ENCODE data around the gene LRP2. TPM values are rescaled to one million over a fixed set of nuclear protein-coding genes. Genes with fewer than 3 reads are reported as not detected.

The LRP2 gene
- polyA plus RNA-seq, 2 of the 4 experiments (the other 2 are of a cell fraction): 0.04 TPM; not detected in 1

DNA sequence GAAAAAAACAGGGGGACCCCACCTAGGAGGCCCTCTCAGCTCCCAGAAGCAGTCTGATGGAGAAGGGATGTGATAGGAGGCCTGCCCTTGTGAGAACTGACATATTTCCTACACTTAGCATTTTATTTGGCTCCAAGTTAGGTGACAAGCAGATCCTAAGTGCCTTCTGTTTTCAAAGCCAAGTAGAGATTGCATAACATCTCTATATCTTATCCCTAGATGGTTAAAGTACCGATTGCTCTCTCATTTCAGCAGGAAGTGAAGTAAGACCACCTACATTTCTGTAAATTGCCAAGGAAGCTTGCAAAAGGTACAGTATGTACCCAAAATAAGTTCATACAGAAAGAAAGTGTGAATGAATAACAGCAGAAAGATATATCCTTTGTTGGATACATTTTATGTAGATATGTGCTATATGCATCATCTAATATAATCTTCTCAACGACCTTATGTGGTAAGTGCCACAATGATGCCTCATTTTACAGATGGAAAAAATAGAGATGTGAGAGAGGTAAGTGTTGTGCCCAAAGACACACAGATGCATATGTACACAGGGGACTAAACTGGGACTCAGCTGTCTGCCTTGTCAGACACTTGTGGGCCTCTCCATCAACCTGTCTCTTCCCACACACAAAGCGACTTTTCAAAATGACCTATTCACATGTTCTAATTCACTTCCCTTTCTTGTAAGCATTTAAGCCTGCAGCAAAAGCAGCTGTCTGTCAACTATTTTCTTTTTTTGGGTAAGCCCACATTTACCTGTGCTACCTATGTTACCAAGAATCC, 254.0 kb downstream of the LRP2 start:
- 22% methylated on average over 3 of the region's 3 CpGs for WGBS (ENCODE audit: missing lambda C conversion rate)
- H3K27ac ChIP-seq: no peak overlapping the region
- DNase-seq (ENCODE audit: low read depth in 1 of 2, low spot score in 1 of 2): no peak
- FAIRE-seq: no peak
- TF ChIP-seq, protein P1, sequence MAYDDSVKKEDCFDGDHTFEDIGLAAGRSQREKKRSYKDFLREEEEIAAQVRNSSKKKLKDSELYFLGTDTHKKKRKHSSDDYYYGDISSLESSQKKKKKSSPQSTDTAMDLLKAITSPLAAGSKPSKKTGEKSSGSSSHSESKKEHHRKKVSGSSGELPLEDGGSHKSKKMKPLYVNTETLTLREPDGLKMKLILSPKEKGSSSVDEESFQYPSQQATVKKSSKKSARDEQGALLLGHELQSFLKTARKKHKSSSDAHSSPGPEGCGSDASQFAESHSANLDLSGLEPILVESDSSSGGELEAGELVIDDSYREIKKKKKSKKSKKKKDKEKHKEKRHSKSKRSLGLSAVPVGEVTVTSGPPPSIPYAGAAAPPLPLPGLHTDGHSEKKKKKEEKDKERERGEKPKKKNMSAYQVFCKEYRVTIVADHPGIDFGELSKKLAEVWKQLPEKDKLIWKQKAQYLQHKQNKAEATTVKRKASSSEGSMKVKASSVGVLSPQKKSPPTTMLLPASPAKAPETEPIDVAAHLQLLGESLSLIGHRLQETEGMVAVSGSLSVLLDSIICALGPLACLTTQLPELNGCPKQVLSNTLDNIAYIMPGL (CRISPR knock-in tag; IDR thresholded peaks at IDR 0.05; ENCODE audit: borderline replicate concordance): no peak
- TF ChIP-seq EHMT2 (IDR thresholded peaks at IDR 0.05; ENCODE audit: low read depth) (no peak), PHF8 (IDR thresholded peaks at IDR 0.05; ENCODE audit: borderline replicate concordance, low read depth) (no peak), ESRRA (IDR thresholded peaks at IDR 0.05; ENCODE audit: borderline replicate concordance, low read length) (no peak), FOSL2 (IDR thresholded peaks at IDR 0.05) (no peak), FOSL2 (CRISPR knock-in tag; IDR thresholded peaks at IDR 0.05) (no peak), MAZ (IDR thresholded peaks at IDR 0.05; ENCODE audit: borderline replicate concordance, low read depth, low read length) (no peak), RARB (CRISPR knock-in tag; IDR thresholded peaks at IDR 0.05) (no peak), ZNF302 (CRISPR knock-in tag; IDR thresholded peaks at IDR 0.05) (no peak)
- no peaks in the 10 kb centered on the region for H3K4me1 ChIP-seq
- no peaks in the 10 kb centered on the region for H3K9me3 ChIP-seq
- no peak for ATAC-seq
- H3K4me2 ChIP-seq: no peak overlapping the region
- H3K4me3 ChIP-seq: no peak overlapping the region
- POLR2A ChIA-PET: no interaction called here
- CTCF ChIA-PET: interaction anchor here (0.6 to 5.8 kb wide), 17 partner anchors 10 to 168 kb away, joined by 3 to 78 read pairs (median 8); no protein-coding TSS in a partner anchor

DNA sequence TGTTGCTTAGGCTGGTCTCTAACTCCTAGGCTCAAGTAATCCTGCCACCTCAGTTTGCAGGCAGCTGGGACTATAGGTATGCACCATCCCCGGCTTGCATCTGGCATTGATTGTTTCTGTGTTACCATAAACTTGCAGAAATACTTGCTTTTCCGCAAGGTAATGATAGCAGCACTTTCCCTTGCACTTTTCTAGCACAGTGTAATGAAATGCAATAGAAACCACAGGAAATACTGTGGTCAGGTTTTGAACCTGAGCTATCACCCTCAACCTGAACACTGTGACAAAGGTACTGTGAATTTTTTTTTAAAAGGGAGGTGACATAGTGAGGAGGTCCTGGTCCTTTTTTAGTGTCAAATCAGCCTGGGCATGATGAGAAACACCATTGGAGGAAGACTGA, 254.7 kb downstream of the LRP2 start:
- no peak for DNase-seq (ENCODE audit: low read depth in 1 of 2, low spot score in 1 of 2)
- H3K4me1 ChIP-seq: no peaks in the 10 kb centered on the region
- ChIA-PET CTCF (interaction anchor here (0.6 to 5.8 kb wide), 6 partner anchors 12 to 290 kb away, joined by 3 to 78 read pairs (median 26); no protein-coding TSS in a partner anchor), POLR2A (no interaction called here)
- no peak for FAIRE-seq
- WGBS (ENCODE audit: missing lambda C conversion rate): 44% methylated on average over 2 of the region's 2 CpGs
- no peak overlapping the region for H3K27ac ChIP-seq
- no peak for ATAC-seq
- no peaks in the 10 kb centered on the region for H3K9me3 ChIP-seq
- no peak overlapping the region for H3K4me2 ChIP-seq
- TF ChIP-seq RARB (CRISPR knock-in tag; IDR thresholded peaks at IDR 0.05): no peak
- TF ChIP-seq, protein P2, sequence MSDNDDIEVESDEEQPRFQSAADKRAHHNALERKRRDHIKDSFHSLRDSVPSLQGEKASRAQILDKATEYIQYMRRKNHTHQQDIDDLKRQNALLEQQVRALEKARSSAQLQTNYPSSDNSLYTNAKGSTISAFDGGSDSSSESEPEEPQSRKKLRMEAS (IDR thresholded peaks at IDR 0.05): no peak
- TF ChIP-seq, protein P3, sequence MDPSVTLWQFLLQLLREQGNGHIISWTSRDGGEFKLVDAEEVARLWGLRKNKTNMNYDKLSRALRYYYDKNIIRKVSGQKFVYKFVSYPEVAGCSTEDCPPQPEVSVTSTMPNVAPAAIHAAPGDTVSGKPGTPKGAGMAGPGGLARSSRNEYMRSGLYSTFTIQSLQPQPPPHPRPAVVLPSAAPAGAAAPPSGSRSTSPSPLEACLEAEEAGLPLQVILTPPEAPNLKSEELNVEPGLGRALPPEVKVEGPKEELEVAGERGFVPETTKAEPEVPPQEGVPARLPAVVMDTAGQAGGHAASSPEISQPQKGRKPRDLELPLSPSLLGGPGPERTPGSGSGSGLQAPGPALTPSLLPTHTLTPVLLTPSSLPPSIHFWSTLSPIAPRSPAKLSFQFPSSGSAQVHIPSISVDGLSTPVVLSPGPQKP (IDR thresholded peaks at IDR 0.05; ENCODE audit: low read depth, low read length): no peak
- no peak for TF ChIP-seq ESRRA (IDR thresholded peaks at IDR 0.05; ENCODE audit: borderline replicate concordance, low read length)
- no peak for TF ChIP-seq HDAC2 (IDR thresholded peaks at IDR 0.05)
- no peak for TF ChIP-seq POLR2A (IDR thresholded peaks at IDR 0.05; ENCODE audit: low read length)
- TF ChIP-seq CHD4 (IDR thresholded peaks at IDR 0.05; ENCODE audit: borderline replicate concordance): no peak
- no peak for TF ChIP-seq MAZ (IDR thresholded peaks at IDR 0.05; ENCODE audit: borderline replicate concordance, low read depth, low read length)
- no peak for TF ChIP-seq FOSB (CRISPR knock-in tag; IDR thresholded peaks at IDR 0.05)
- TF ChIP-seq CBX8 (IDR thresholded peaks at IDR 0.05): no peak
- TF ChIP-seq, protein P4, sequence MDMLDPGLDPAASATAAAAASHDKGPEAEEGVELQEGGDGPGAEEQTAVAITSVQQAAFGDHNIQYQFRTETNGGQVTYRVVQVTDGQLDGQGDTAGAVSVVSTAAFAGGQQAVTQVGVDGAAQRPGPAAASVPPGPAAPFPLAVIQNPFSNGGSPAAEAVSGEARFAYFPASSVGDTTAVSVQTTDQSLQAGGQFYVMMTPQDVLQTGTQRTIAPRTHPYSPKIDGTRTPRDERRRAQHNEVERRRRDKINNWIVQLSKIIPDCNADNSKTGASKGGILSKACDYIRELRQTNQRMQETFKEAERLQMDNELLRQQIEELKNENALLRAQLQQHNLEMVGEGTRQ (IDR thresholded peaks at IDR 0.05): no peak
- TF ChIP-seq HOXB13 (CRISPR knock-in tag; IDR thresholded peaks at IDR 0.05; ENCODE audit: low read depth): no peak
- TF ChIP-seq ZNF302 (CRISPR knock-in tag; IDR thresholded peaks at IDR 0.05): no peak
- no peak for TF ChIP-seq HOXA7 (CRISPR knock-in tag; IDR thresholded peaks at IDR 0.05)
- TF ChIP-seq JUN (IDR thresholded peaks at IDR 0.05): no peak
- no peak overlapping the region for H3K4me3 ChIP-seq
